DOHH2 (cell line): ENCODE data around the gene BIRC7.

Source experiments
- EZH2phosphoT487 ChIP-seq: fragments of 200-600 bp; sonication (generic); IDR thresholded peaks from 2 replicates; pipeline ENCODE4 v1.6.1; 2017; ENCODE audit warnings: borderline replicate concordance, mild to moderate bottlenecking, antibody characterized with exemption, low read length, moderate library complexity, mixed read lengths
- TF ChIP-seq, protein P1 (sequence below): fragments of 200-600 bp; sonication (generic); IDR thresholded peaks from one replicate; pipeline ENCODE4 v1.5.1; 2014; ENCODE audit warnings: antibody characterized with exemption, mild to moderate bottlenecking, low read depth, low read length; ENCODE audit not compliant: poor library complexity, severe bottlenecking

GRCh38 chr20:63232235-63233060, 3.3 kb upstream of the BIRC7 start:
- TF ChIP-seq, protein P1, sequence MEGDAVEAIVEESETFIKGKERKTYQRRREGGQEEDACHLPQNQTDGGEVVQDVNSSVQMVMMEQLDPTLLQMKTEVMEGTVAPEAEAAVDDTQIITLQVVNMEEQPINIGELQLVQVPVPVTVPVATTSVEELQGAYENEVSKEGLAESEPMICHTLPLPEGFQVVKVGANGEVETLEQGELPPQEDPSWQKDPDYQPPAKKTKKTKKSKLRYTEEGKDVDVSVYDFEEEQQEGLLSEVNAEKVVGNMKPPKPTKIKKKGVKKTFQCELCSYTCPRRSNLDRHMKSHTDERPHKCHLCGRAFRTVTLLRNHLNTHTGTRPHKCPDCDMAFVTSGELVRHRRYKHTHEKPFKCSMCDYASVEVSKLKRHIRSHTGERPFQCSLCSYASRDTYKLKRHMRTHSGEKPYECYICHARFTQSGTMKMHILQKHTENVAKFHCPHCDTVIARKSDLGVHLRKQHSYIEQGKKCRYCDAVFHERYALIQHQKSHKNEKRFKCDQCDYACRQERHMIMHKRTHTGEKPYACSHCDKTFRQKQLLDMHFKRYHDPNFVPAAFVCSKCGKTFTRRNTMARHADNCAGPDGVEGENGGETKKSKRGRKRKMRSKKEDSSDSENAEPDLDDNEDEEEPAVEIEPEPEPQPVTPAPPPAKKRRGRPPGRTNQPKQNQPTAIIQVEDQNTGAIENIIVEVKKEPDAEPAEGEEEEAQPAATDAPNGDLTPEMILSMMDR, result no peak
- no peak for TF ChIP-seq EZH2phosphoT487
